Astrocyte of the spinal cord (primary cell): ENCODE measurements around the gene NOX4.
A peak's percentile ranks its signal among the peaks of the same experiment; 100 is the strongest.
"Not testable (repeated sequence)": the region's sequence is repeated elsewhere in the genome, so short reads cannot be mapped to it uniquely, and the experiment has no call there.

ENCODE experiments used
- DNase-seq: peaks from one replicate; pipeline ENCODE4 v3.0.0; 2011; ENCODE audit warnings: low read depth, low spot score
- H3K4me3 ChIP-seq: 2 replicates; pipeline ENCODE4 v1.5.1; 2011; ENCODE audit warnings: low read depth, mild to moderate bottlenecking, low read length, moderate library complexity
- in situ Hi-C: cut with HindIII; loops from 2 replicates; pipeline ENCODE4 v1.10.0; 2017; ENCODE audit warnings: low sequenced_read_pairs
- TF ChIP-seq, protein P1 (sequence below): IDR thresholded peaks from 2 replicates; pipeline ENCODE4 v1.5.1; 2012; ENCODE audit warnings: low read depth, mild to moderate bottlenecking, low read length, inconsistent platforms

The NOX4 gene

DNA sequence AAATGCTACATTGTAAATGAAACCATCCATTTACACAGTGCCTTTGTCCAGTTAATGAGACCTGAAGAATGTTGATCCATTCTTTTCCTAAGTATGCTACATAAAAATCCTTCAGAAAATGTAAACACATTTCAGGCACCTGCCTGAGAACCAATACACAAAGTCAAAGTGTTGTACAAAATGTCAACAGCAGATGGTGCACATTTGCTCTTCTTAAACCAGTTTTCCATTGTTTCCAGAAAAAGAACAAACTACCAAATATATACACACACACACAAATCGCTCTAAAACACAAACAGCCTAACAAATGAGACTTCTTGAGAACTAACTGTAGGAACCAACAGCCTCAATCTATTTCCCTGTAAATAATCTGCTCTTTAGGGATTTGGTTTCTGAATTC lies 157.5 kb downstream of the NOX4 start:
- H3K4me3 ChIP-seq, in situ Hi-C loops: not testable (repeated sequence)
- TF ChIP-seq, protein P1, sequence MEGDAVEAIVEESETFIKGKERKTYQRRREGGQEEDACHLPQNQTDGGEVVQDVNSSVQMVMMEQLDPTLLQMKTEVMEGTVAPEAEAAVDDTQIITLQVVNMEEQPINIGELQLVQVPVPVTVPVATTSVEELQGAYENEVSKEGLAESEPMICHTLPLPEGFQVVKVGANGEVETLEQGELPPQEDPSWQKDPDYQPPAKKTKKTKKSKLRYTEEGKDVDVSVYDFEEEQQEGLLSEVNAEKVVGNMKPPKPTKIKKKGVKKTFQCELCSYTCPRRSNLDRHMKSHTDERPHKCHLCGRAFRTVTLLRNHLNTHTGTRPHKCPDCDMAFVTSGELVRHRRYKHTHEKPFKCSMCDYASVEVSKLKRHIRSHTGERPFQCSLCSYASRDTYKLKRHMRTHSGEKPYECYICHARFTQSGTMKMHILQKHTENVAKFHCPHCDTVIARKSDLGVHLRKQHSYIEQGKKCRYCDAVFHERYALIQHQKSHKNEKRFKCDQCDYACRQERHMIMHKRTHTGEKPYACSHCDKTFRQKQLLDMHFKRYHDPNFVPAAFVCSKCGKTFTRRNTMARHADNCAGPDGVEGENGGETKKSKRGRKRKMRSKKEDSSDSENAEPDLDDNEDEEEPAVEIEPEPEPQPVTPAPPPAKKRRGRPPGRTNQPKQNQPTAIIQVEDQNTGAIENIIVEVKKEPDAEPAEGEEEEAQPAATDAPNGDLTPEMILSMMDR, result peak; percentile 28
- peak; percentile 42 for DNase-seq

DNA sequence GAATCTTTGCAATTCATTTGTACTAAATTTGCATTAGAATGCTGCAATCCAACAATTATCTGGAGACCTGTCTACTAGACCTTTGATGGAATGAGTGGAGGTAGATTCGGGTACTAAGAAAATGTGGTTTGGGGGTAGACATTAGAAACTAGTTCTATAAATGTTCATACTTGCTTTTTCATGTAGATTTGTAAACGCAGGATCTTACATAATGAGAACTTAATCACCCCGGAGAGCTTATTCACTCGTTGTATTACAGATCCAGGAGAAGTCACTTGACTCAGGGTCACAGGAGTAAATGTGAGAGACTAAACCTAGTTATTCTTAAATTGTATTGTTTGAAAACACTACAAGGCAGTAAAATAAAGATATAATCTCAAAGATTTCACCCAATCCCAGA lies 159.2 kb downstream of the NOX4 start:
- in situ Hi-C loops, result not testable (repeated sequence)

DNA sequence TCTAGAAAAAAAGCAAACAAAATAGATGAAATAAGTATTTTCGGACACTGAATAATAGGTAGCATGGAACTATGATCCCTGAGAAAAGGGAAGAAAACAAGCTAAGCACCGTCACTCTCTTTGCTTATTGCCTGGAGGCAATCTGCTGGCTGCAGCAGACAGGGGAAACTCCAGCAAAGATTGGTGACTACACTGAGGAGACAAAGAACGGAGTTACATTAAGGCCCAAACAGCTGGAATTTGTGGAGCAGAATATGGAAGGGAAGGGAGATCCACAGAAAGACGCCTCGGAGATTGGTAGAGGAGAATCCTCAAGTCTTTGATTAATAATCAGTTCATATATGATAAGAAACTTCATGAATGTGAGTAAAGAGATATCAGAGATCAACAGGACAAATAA lies 163.3 kb downstream of the NOX4 start:
- in situ Hi-C loops, result no loop called here
- TF ChIP-seq, protein P1, result no peak
- no peak for DNase-seq
- H3K4me3 ChIP-seq, result no peak overlapping the region

More for the DNA sequence above, 159.2 kb downstream of the NOX4 start:
- H3K4me3 ChIP-seq, result not testable (repeated sequence)
- peak; percentile 8 for DNase-seq

DNA sequence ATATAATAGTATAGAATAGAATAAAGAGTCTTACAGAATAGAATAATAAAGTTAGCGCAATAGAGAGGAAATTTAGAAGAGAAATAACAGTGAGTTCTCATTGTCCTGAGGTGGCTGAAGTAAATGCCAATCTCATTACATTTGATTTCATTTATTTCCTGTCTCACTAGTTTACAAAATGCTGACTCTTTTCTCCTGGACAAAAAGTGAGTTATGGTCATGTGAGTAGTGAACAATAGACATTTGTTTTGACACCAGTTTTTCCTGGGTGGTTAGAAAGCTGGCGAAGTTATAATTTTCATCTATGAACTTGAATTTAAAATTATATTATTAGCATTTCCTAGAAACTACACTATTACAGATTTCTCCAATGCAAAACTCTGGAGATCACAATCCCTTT lies 169.8 kb downstream of the NOX4 start:
- no peak for DNase-seq
- no peak overlapping the region for H3K4me3 ChIP-seq
- TF ChIP-seq, protein P1, result no peak
- in situ Hi-C loops, result no loop called here

DNA sequence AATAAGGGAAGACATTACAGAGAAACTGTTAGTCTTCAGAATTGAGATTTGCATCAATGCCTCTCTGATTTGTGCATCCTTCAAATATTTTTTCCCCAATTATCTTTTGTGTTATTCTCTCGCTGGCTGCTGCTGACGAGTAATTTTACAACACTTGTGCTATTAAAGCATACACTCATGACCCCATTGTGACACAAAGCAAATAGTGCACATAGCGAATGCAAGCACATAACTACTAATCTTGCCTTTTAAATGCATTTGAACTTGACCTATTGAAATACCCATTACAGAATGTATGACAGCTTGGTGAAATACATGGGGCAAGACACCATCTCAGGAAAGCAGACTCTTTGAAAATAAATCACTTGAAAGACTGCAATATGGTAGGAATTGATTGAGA lies 180.6 kb downstream of the NOX4 start:
- in situ Hi-C loops, H3K4me3 ChIP-seq, DNase-seq: not testable (repeated sequence)

DNA sequence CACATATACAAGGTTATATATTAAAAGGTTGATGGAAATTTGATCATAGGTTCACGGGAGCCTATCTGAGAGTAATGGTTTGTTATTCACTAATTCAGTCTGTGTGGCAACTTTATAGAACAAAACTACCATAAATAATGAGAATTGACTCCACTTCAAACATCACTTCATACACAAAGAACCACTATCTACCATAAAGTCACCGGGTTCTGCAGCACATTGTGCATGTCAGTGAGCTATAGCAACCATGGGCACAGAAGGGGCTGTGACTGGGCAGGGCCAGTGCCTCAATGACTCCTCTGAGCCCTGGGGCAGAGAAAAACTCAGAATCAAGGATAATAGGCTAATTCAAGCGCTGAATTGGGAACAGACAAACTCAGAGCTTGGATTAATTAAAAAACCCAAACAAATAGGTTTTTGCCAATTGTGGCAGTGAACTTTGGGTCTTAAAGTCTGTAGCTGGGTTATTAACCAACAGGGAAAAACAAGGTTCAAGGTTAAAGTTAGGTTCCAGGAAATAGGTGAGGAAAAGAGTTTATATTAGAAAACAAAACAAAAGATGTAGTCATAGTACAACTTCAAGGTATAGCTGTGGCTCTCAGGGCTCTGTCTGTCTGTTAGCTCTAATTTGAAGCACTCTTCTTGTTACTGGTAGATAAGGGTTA lies 181.7 kb downstream of the NOX4 start:
- in situ Hi-C loops, DNase-seq: not testable (repeated sequence)

DNA sequence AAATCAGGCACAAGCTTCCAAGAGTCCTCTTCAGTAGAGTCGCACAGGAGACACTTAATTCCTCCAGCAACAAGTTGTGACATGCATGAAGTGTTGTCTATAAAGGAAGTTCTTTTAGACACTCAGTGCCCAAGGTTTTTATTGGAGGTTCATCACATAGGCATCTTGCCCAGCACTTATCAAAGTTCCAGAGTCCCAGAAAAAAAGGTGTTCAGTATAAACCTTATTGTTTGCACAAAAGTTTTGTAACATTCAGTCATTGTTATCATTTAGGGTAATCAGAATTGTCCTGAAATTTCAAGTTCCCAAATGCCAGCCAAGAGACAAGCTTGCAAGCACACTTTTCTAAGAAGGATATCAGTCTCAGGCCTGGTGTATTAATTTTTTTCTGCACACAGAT lies 182.9 kb downstream of the NOX4 start:
- in situ Hi-C loops, H3K4me3 ChIP-seq, DNase-seq: not testable (repeated sequence)

More for the DNA sequence above, 181.7 kb downstream of the NOX4 start:
- H3K4me3 ChIP-seq, result not testable (repeated sequence)

DNA sequence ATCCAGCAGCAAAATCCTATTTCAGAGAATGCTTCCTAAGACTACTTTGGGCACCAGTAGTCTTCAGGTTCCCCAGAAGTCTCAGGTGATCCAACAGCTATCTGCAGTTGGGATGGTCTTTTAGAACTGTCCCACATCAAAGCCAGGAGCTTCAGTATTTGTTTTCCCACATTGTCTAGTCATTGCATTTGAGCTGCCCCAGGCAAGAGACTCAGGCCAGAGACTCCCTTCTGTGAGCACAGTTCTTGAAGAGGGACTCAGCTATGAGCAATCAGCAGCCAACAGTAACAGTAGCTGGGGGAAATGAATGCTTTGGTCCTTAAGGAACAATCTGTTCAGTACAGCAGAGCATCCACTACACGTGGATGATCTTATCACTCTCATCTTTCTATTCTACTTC lies 188.1 kb downstream of the NOX4 start:
- H3K4me3 ChIP-seq, DNase-seq, in situ Hi-C loops: not testable (repeated sequence)

DNA sequence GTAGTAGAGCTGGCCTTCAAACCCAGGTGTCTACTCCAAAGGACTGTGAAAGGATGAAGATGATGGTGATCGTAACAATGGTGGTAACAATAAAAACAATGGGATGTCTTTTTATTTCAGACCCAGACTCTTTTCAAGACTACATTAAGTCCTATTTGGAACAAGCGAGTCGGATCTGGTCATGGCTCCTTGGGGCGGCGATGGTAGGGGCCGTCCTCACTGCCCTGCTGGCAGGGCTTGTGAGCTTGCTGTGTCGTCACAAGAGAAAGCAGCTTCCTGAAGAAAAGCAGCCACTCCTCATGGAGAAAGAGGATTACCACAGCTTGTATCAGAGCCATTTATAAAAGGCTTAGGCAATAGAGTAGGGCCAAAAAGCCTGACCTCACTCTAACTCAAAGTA lies 196.2 kb downstream of the NOX4 start:
- H3K4me3 ChIP-seq, in situ Hi-C loops, DNase-seq: not testable (repeated sequence)

DNA sequence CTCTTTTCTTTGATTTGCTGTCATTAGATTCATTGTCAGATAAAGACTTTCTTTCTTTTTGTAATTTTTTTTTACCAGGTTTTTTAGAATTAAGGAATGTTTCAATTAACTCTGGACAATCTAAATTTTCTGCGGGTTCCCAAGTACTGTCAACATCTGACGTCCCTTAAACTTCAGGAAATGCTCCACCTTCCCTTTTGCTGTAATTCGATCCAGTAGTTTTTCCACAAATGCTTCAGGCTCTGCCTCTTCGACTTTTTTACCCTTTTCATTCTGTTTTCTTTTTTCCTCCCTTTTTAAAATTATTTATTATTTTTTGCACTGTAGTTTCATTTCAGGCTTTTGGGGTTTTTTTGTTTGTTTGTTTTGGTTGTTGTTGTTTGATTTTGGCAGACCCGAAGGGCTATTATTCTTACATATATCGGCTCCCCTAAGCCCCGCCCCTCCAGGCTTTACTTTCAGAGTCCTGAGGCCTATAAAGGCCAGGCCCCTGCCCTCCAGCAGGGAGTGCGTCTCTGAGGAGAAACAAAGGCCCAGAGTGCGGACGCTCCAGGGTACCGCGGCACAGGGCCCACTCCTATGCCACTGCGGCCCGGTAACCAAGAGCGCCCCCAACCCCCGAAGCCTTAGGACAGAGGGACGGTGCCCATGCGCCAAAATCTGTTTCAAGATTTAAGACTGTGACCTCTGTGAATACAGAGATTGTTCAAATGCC lies 197.1 kb downstream of the NOX4 start:
- TF ChIP-seq, protein P1, result no peak
- peak; percentile 45 for DNase-seq
- in situ Hi-C loops, result no loop called here
- H3K4me3 ChIP-seq, result peak overlapping the region; percentile 35

DNA sequence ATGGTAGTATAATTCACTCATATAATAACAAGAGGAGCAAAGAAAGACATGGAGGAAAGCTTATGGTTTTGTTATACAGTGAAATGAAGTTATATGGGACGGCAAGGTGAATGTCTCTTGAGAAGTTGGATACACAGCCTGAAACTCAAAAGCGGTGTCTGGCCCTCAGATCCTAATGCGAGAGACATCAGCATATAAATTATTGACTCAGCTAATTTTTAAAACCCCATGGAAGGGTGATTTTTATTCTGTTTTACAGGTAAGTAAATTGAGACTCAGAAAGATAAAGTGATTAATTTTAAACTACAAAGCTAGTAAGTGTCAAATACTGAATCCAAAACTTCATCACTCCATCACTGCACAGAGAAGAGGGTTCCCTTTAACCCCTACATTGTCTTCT lies 203.2 kb downstream of the NOX4 start:
- DNase-seq, in situ Hi-C loops, H3K4me3 ChIP-seq: not testable (repeated sequence)

DNA sequence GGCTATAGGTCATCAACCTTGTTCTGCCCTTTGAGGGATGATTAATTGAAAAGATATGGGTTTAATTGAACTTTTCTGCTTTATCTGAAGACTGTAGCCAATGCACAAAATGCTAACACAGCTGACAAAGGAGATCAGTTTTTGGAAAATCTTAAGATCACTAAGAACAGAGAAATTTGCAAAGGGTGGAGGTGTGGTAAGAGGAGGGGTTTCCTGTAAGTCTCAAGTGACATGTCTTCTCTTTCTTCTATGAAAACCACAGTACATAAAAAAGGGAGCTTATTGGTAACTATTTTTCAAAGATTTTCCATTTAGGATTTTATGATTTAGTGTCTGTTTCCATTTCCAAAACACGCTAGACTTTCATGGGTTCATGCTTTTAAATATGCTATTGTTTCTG lies 204.6 kb downstream of the NOX4 start:
- H3K4me3 ChIP-seq, DNase-seq, in situ Hi-C loops: not testable (repeated sequence)
